K562 (cell line): ENCODE data around the gene DRAXIN. TPM values are rescaled to one million over a fixed set of nuclear protein-coding genes. Genes with fewer than 3 reads are reported as not detected.
A peak's percentile ranks its signal among the peaks of the same experiment; 100 is the strongest.

Source experiments
- ATF7 ChIP-seq: fragments of 450-650 bp; IDR thresholded peaks from 2 replicates; pipeline ENCODE4 v1.7.1; 2014; ENCODE audit warnings: mild to moderate bottlenecking, moderate library complexity
- CEBPB ChIP-seq: fragments of 450-650 bp; IDR thresholded peaks from 2 replicates; pipeline ENCODE4 v1.6.1; 2016; ENCODE audit warnings: missing genetic modification characterization, missing compliant biosample characterization
- ELK1 ChIP-seq: sonication (generic); formaldehyde crosslinking; IDR thresholded peaks from 2 replicates; pipeline ENCODE4 v1.8.1; 2022; ENCODE audit warnings: missing genetic modification reagents
- ESRRA ChIP-seq: fragments of 450-650 bp; IDR thresholded peaks from 2 replicates; pipeline ENCODE4 v1.6.1; 2014; ENCODE audit warnings: low read depth, mild to moderate bottlenecking, moderate library complexity, borderline replicate concordance
- PKNOX1 ChIP-seq: fragments of 450-650 bp; IDR thresholded peaks from 2 replicates; pipeline ENCODE4 v1.6.1; 2016
- RB1 ChIP-seq: fragments of 450-650 bp; IDR thresholded peaks from 2 replicates; pipeline ENCODE4 v1.6.1; 2017; ENCODE audit warnings: low read depth, mild to moderate bottlenecking
- RBM34 ChIP-seq: fragments of 200-400 bp; formaldehyde crosslinking; IDR thresholded peaks from 2 replicates; pipeline ENCODE4 v1.6.1; 2018; ENCODE audit warnings: low read length, borderline replicate concordance; ENCODE audit not compliant: insufficient read depth
- ZBTB11 ChIP-seq, 3 experiments: fragments of 200-800 bp in 1 of 3; fragments of 250-450 bp in 1 of 3; fragments of 450-650 bp in 1 of 3; sonication (Bioruptor Pico) in 1 of 3; sonication (Bioruptor generic) in 1 of 3; formaldehyde crosslinking in 1 of 3; IDR thresholded peaks; 2 replicates each; pipeline versions ENCODE4 v1.6.1 to v1.8.0; 2016 to 2022; ENCODE audit warnings: mild to moderate bottlenecking in 2 of 3, missing genetic modification characterization in 2 of 3, missing compliant biosample characterization in 1 of 3, moderate library complexity in 1 of 3
- ZBTB33 ChIP-seq: sonication (generic); formaldehyde crosslinking; IDR thresholded peaks from 2 replicates; pipeline ENCODE4 v1.8.1; 2023; ENCODE audit warnings: mild to moderate bottlenecking, missing genetic modification reagents
- ZNF609 ChIP-seq: sonication (generic); formaldehyde crosslinking; IDR thresholded peaks from 2 replicates; pipeline ENCODE4 v1.8.1; 2023; ENCODE audit warnings: missing genetic modification reagents, mild to moderate bottlenecking, borderline replicate concordance
- ZNF644 ChIP-seq: fragments of 200-800 bp; sonication (Bioruptor generic); IDR thresholded peaks from 2 replicates; pipeline ENCODE4 v1.6.1; 2016; ENCODE audit warnings: low read depth, missing genetic modification characterization, missing compliant biosample characterization
- ZSCAN29 ChIP-seq: fragments of 450-650 bp; IDR thresholded peaks from 2 replicates; pipeline ENCODE4 v1.6.1; 2017
- polyA plus RNA-seq, 8 experiments: library from polyadenylated mRNA; depleted of rRNA in 4 of 8; stranded (reverse) in 5 of 8; unstranded in 3 of 8; fragments of >200 nt; fragmentation: Nextera tagmentation in 2 of 8; fragmentation: Illumina TruSeq in 1 of 8; extraction: Ambion mirVana in 2 of 8; extraction: Trizol in 1 of 8; gene quantifications; 2 replicates each; pipeline versions ENCODE4 v1.2.1 to v1.2.3, GENCODE V29; 2011 to 2014; ENCODE audit warnings: inconsistent platforms in 1 of 8, missing spikeins in 1 of 8
- total RNA-seq, 7 experiments: library from RNA; depleted of rRNA in 6 of 7; stranded (reverse); fragments of >200 nt in 6 of 7; fragmentation: Illumina TruSeq in 2 of 7; extraction: Trizol in 2 of 7; gene quantifications; 2 replicates each; pipeline versions ENCODE4 v1.2.1 to v1.2.3, GENCODE V29; 2011 to 2021; ENCODE audit warnings: low replicate concordance in 1 of 7

DRAXIN gene
- total and polyA plus RNA-seq, 9 of the 15 experiments (the other 6 are each of a cell fraction or from before 2014, with no cell fraction given), result 0.01 to 0.04 (median 0.01) TPM; not detected in 6

GRCh38 chr1:11690397-11691301 is 861 bp upstream of the DRAXIN start (continued):
- TF ChIP-seq PKNOX1 (peak; percentile 7; the same call in 1 of the 2 replicates), ZNF609 (CRISPR knock-in tag) (no peak), RBM34 (no peak), ELK1 (CRISPR knock-in tag) (no peak), ESRRA (peak; percentile 83), ATF7 (peak; percentile 43; the same call in 1 of the 2 replicates), ZNF644 (tag) (0 out of 2 replicates have a peak, but pooled peaks have one; percentile 29), ZBTB33 (CRISPR knock-in tag) (peak; percentile 78), ZBTB11 (CRISPR knock-in tag; IDR thresholded peaks at IDR 0.05) (0 out of 6 replicates have a peak, but pooled peaks of 1 of the 3 experiments have one; percentile 20), ZSCAN29 (no peak), CEBPB (no peak), RB1 (no peak)
